Mammary epithelial cell (primary cell): ENCODE data around the gene ALDH4A1.

Experiments
- EZH2 ChIP-seq: IDR thresholded peaks from 2 replicates; pipeline ENCODE4 v1.6.1; 2012; ENCODE audit warnings: low read length, inconsistent platforms, borderline replicate concordance
- TF ChIP-seq, protein P1 (sequence below), 2 donors: IDR thresholded peaks in 1 of 2; conservative IDR thresholded peaks in 1 of 2; 2 replicates each; pipeline ENCODE4 v1.5.1; 2011 to 2012; ENCODE audit warnings: inconsistent platforms in 2 of 2, low read length in 2 of 2, mild to moderate bottlenecking in 2 of 2, control low read depth in 1 of 2, low read depth in 1 of 2; ENCODE audit not compliant: insufficient read depth in 1 of 2; ENCODE audit errors: extremely low read depth in 1 of 2

DNA sequence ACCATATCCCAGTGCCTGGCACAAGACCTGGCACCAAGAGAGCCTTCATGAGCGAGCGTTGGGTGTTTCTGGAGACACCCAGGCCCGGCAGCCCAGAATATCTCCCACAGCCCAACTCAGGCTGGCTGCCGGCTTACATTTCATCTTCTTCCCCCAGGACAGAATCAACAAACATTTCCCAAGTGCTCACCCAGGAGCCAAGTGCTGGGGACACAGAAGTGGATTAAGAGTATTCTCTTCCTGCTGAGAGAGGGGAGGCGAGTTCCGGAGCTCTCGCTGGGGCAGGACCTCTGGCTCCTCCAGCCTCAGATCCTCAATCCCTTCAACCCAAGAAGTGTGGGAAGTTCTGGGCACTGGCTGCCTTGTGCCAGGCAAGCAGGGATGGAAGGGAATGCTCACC, 30.5 kb upstream of the ALDH4A1 start:
- TF ChIP-seq, protein P1, sequence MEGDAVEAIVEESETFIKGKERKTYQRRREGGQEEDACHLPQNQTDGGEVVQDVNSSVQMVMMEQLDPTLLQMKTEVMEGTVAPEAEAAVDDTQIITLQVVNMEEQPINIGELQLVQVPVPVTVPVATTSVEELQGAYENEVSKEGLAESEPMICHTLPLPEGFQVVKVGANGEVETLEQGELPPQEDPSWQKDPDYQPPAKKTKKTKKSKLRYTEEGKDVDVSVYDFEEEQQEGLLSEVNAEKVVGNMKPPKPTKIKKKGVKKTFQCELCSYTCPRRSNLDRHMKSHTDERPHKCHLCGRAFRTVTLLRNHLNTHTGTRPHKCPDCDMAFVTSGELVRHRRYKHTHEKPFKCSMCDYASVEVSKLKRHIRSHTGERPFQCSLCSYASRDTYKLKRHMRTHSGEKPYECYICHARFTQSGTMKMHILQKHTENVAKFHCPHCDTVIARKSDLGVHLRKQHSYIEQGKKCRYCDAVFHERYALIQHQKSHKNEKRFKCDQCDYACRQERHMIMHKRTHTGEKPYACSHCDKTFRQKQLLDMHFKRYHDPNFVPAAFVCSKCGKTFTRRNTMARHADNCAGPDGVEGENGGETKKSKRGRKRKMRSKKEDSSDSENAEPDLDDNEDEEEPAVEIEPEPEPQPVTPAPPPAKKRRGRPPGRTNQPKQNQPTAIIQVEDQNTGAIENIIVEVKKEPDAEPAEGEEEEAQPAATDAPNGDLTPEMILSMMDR (conservative IDR thresholded peaks at IDR 0.05 in 1 of 2, IDR thresholded peaks at IDR 0.05 in 1 of 2; ENCODE audit: extremely low read depth in 1 of 2, insufficient read depth in 1 of 2, low read depth in 1 of 2, low read length in 2 of 2), result no peak
- no peak for TF ChIP-seq EZH2
